ENCODE data around the gene DPYSL5.

DPYSL5 gene, protein sequence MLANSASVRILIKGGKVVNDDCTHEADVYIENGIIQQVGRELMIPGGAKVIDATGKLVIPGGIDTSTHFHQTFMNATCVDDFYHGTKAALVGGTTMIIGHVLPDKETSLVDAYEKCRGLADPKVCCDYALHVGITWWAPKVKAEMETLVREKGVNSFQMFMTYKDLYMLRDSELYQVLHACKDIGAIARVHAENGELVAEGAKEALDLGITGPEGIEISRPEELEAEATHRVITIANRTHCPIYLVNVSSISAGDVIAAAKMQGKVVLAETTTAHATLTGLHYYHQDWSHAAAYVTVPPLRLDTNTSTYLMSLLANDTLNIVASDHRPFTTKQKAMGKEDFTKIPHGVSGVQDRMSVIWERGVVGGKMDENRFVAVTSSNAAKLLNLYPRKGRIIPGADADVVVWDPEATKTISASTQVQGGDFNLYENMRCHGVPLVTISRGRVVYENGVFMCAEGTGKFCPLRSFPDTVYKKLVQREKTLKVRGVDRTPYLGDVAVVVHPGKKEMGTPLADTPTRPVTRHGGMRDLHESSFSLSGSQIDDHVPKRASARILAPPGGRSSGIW

DNA sequence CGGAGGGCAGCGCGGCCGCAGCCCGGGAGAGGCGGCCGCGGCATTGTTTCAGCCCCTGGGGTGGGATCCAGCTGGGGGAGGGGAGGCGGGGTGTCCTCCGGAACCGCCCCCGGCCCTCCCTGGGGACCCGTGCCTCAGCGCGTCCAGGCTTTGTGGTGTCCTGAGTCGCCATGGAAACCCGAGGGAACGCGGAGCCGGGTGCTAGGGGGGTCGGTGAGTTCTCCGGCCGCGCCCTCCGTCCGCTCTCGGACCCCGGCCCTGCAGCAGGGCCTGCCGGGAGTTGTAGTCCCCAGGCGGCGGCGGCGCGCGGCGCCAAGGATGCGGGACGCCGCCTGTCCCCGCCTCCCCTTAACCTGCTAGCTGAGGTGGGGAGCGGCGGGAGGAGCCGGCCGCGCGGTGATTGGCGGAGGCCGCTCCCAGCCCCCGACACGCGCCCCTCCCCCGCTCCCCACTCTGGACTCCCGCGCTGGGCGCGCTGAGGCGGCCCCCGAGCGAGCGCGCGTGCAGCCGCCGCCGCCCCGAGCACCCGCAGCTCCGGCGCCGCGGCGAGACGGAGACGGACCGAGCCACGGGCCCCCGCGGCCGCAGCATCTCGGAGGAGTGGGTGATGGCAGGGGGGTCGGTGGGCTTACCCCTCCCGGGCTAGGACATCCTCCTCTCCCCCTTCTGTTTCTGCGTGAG lies at the start of gene DPYSL5:
TSS of gene DPYSL5 (plus strand) at position 478 of the 681 bp plus-strand sequence. CDS start 50,368 bp downstream, outside the sequence.
- TF ChIP-seq GATA3 (IDR thresholded peaks at IDR 0.05; ENCODE audit: low read depth, low read length) (no peak), GATA2 (IDR thresholded peaks at IDR 0.05; ENCODE audit: low read depth, low read length) (no peak)

DNA sequence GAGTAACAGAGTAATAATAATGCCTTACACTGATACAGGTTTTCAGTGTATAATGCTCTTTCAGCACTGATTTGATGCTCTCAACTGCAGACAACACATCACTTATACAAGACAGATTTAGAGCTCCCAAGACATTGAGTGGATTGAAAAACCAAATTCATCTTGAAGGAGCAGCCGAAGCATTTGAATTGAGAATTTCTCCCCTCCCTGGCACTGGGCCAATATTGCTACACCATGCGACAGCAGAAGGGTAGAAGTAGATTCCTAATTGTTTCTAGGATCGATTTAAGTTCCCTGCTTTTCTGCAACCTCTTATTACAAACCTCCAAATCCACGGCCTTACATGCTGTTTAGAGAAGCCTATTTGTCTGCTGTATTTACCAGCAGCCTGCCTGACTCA lies 46.6 kb upstream of the DPYSL5 start:
- TF ChIP-seq GATA3 (IDR thresholded peaks at IDR 0.05; ENCODE audit: low read depth, low read length) (no peak), GATA2 (IDR thresholded peaks at IDR 0.05; ENCODE audit: low read depth, low read length) (no peak)

DNA sequence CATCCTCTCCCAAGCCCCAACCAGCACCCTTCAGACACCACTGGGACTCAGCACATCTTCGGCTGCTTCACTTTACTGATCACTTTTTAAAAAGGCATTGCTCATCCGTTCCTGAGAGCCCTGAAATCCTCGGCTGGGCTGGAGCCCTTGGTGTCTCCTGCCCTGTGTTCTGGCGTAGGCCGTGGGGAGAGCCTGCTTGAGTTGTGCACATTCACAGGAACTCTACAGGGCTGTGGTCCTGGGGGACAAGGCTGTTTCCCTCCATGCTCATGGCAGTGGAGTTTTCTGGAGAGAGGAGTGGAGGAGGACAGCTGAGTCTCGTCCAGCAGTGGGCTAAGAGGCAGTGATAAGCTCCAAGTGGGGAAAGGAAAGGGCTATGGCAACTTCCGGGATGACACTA lies 46.1 kb upstream of the DPYSL5 start:
- no peak for TF ChIP-seq GATA3 (IDR thresholded peaks at IDR 0.05; ENCODE audit: low read depth, low read length)
- TF ChIP-seq GATA2 (IDR thresholded peaks at IDR 0.05; ENCODE audit: low read depth, low read length), result no peak

DNA sequence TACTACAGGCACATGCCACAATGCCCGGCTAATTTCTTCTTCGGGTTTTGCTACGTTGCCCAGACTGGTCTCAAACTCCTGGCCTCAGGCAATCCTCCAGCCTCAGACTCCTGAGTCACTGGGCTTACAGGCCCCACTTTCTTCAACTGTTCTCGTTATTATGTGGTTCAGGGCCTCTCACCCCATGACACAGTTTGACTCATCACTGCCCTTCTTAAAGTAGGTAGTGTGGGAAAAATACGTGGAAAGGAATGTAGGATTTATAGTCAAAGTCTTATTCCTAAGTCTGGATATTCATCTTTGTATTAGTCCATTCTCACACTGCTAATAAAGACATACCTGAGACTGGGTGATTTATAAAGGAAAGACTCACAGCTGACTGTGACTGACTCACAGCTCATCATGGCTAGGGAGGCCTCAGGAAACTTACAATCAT lies 42.7 kb upstream of the DPYSL5 start:
- no peak for TF ChIP-seq GATA2 (IDR thresholded peaks at IDR 0.05; ENCODE audit: low read depth, low read length)
- no peak for TF ChIP-seq GATA3 (IDR thresholded peaks at IDR 0.05; ENCODE audit: low read depth, low read length)

DNA sequence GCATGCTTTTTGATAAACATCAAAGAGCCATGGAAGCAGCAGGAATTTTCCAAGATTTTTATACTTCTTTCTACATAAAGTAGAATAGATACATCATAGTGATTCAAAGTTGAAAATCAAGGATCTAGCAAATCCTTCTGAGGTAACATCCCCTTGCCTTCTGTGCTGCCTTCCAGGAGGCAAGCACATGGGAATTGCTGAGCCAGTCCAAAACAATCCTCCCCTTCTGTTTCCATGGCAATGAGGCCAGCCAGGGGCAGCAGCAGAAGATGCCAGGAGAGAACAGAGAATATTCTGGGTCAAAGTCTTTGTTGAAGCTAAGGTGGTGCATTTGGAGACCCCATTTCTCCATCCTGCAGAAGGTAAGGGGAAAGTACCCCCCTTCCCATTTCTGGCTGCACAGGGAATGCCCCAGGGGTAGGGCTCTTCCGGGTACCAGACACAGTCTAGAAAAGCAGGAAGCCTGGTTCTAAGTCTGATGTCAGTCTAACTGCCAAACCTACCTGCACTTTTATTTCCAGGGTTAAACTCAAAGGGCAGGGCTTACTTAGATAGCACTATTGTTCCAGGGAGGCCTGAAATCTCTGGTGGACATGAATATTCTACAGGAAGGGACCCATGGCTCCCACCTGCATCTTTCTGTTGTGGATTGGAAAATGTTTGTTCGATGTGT lies 40.0 kb upstream of the DPYSL5 start:
- TF ChIP-seq GATA3 (IDR thresholded peaks at IDR 0.05; ENCODE audit: low read depth, low read length), result no peak
- TF ChIP-seq GATA2 (IDR thresholded peaks at IDR 0.05; ENCODE audit: low read depth, low read length), result no peak

DNA sequence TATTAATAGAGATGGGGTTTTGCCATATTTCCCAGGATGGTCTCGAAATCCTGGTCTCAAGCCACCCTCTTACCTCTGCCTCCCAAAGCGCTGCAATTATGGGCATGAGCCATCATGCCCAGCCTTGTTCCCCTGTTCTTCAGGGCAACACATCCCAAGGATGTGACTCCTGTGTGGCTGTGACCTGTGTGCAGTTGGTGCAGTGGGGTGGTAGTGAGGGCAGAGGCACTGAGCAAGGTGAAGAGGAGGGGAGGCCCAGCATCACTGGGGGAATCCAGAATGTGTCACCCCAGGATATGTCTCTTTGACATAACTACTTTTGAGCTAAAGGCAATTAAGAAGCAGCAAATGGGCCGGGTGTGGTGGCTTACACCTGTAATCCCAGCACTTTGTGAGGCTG lies 38.7 kb upstream of the DPYSL5 start:
- TF ChIP-seq GATA3 (IDR thresholded peaks at IDR 0.05; ENCODE audit: low read depth, low read length), result no peak
- no peak for TF ChIP-seq GATA2 (IDR thresholded peaks at IDR 0.05; ENCODE audit: low read depth, low read length)

DNA sequence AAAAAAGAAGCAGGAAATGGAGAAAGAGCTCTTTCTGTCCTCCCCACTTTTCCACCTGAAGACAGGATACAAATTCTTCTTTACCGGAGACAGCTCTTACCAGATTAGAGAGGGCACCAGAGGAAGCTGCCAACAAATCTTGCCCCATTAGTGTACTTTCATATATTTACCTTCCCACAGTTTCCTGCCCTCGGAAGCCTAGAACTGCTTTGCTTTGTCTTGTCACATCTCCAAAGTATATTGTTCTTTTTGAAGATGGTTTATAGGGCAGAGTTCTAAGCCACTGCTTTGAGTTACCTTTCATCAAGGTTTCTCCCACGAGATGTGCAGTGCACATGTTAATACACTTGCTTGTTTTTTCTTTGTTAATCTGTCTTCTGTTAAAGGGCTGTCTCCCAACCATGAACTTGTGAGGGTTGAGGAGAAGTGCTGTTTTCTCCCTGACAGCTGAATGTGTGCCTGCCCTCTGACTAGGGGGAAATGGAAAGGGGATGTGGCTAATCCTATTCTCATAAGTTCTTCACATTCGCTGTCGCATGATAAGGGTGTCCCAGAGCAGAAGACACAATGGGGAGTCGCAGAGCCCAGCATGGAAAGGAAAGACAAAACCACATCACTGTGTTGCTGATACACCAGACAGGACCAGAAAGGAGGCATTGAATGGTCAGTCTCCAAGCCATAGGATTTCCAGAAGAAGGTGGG lies 37.9 kb upstream of the DPYSL5 start:
- TF ChIP-seq GATA3 (IDR thresholded peaks at IDR 0.05; ENCODE audit: low read depth, low read length), result no peak
- no peak for TF ChIP-seq GATA2 (IDR thresholded peaks at IDR 0.05; ENCODE audit: low read depth, low read length)

DNA sequence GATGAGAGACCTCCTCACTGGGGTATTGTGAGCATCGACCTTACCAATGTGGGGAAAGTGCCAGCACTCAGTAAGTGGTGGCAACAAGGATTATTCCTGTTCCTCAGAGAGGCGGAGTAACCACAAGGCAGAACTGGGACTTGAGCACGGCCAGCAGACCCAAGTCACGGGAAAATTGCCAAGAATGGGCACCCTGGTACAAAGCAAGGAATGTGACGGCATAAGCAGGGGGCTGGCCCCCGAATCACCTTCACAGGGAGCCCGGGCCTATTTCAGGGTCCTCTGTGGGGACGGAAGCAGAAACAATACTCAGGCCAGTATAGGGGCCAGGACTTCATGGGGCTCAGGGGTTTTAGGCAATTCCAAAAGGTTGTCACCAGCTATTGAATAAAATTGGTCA lies 36.7 kb upstream of the DPYSL5 start:
- TF ChIP-seq GATA2 (IDR thresholded peaks at IDR 0.05; ENCODE audit: low read depth, low read length), result no peak
- no peak for TF ChIP-seq GATA3 (IDR thresholded peaks at IDR 0.05; ENCODE audit: low read depth, low read length)

DNA sequence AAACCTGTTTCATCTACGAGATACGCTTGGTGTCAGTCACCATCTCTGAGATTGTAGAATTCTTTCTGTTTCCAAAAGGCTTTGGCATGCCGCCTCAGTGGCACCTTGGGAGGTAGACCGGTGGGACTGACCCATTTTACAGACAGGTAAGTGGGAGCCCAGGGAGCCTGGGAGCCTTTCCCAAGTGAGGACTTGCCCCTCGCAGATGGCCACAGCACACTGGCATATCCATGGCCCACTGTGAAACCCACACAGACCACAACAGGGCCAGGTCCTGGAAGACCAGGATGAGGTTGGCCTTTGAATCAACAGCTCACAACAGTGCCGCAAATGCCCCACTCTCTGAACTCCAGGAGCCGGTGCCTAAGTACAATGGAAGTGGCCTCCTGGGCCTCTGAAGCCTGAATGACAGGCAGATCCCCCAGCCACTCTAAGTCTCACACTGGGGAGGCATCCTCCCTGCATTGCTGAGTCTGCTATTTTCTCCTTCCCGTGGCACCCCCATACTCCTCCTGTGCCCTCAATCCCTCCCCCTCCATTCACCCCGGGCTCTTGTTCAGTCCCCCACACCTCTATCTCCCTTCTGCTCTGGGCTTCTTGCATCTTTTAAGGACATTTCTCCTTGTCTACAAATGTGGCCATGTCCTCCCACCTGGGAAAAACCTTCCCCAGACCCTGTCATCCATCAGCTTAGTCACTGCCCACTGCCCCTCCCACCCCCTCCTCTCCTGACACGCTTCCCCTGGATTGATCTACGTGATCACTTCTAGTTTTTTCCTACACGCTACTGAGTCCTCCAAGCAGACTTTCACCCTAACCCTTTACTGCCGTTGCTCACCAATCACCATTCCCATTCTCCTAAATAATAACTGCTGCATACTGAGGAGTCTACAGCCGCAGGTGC lies 35.9 kb upstream of the DPYSL5 start:
- TF ChIP-seq GATA2 (IDR thresholded peaks at IDR 0.05; ENCODE audit: low read depth, low read length) (no peak), GATA3 (IDR thresholded peaks at IDR 0.05; ENCODE audit: low read depth, low read length) (no peak)

DNA sequence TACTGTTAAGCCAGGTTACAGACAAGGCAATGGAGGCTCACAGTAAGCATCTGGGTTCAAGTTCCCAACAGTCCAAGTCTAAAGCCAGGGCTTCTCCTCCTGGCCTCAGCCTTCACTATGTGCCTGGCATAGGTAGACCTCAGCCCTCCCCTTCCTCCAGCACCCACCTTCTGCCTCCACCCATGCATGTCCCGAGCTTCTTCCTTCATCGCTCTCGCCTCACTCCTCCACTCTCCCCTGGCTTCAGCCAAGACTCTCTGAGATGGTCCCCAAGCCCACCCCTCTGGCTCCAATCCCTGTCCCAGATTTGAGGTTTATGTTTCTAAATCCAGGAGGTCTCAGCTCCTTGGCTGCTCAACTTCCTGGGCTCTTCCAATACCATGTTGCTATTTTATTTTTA lies 35.2 kb upstream of the DPYSL5 start:
- no peak for TF ChIP-seq GATA2 (IDR thresholded peaks at IDR 0.05; ENCODE audit: low read depth, low read length)
- TF ChIP-seq GATA3 (IDR thresholded peaks at IDR 0.05; ENCODE audit: low read depth, low read length), result no peak

DNA sequence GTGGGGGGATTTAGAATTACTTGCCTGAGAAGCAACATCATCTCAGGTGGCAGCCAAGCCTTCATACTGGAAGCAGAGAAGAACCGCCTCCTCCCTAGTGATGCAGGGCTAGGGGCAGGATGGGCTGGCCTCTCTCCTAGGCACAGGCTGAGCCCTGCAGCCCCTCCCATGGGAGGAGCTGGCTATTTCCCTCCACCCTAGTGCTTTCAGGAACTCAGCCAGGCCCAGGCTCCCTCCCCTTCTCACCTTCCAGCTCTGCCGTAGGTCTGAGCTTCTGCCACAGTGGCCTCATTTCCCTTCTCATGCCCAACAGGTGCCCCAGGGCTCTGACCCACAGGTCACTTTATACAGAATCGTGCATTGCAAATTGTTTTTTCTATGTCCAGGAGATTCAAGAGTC lies 31.0 kb upstream of the DPYSL5 start:
- no peak for TF ChIP-seq GATA3 (IDR thresholded peaks at IDR 0.05; ENCODE audit: low read depth, low read length)
- TF ChIP-seq GATA2 (IDR thresholded peaks at IDR 0.05; ENCODE audit: low read depth, low read length), result no peak

DNA sequence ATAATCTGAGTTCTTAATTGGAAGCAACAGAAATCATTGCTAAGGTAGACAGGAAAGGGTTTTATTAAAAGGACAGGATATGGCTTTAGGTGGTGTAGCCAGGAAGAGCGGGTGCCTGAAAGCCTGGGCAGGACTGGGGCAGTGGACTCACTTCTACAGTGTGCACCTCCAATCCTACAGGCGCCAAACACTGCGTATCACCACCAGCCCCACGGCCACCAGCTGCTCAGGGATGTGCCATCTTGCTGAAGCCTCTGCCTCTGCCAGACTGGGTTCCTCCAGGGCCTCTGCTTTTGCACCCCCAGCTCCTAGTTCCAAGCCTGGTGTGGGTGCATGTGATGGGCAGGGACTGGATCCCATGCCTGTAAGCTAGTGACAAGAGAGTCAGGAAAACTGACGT lies 29.7 kb upstream of the DPYSL5 start:
- TF ChIP-seq GATA2 (IDR thresholded peaks at IDR 0.05; ENCODE audit: low read depth, low read length), result no peak
- TF ChIP-seq GATA3 (IDR thresholded peaks at IDR 0.05; ENCODE audit: low read depth, low read length), result no peak

DNA sequence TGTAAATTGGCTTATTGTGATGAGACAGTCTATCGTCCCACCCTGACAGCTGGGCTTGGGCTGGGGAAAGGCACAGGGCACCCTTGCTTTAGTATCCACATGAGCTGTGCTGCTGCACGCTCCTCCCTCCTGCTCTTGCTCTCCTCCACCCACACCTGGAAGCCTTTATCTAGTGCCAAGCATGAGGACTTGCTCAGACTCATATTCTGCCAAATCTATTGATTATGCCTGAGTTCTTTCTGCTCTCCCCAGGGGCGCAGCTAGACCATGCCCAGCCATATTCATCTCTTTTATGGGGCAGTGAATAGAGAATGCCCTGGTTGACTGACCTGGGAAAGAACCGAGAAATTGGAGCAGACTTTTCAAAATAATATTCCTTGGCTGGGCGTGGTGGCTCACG lies 29.0 kb upstream of the DPYSL5 start:
- TF ChIP-seq GATA3 (IDR thresholded peaks at IDR 0.05; ENCODE audit: low read depth, low read length) (no peak), GATA2 (IDR thresholded peaks at IDR 0.05; ENCODE audit: low read depth, low read length) (no peak)
